ENCODE data around the gene HOMER1. TPM values are rescaled to one million over a fixed set of nuclear protein-coding genes. Genes with fewer than 3 reads are reported as not detected.

The HOMER1 gene, protein sequence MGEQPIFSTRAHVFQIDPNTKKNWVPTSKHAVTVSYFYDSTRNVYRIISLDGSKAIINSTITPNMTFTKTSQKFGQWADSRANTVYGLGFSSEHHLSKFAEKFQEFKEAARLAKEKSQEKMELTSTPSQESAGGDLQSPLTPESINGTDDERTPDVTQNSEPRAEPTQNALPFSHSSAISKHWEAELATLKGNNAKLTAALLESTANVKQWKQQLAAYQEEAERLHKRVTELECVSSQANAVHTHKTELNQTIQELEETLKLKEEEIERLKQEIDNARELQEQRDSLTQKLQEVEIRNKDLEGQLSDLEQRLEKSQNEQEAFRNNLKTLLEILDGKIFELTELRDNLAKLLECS
- 1.9 TPM for total RNA-seq
- under 1 TPM; 0.02 to 0.44 (median 0.36) TPM for polyA plus RNA-seq

DNA sequence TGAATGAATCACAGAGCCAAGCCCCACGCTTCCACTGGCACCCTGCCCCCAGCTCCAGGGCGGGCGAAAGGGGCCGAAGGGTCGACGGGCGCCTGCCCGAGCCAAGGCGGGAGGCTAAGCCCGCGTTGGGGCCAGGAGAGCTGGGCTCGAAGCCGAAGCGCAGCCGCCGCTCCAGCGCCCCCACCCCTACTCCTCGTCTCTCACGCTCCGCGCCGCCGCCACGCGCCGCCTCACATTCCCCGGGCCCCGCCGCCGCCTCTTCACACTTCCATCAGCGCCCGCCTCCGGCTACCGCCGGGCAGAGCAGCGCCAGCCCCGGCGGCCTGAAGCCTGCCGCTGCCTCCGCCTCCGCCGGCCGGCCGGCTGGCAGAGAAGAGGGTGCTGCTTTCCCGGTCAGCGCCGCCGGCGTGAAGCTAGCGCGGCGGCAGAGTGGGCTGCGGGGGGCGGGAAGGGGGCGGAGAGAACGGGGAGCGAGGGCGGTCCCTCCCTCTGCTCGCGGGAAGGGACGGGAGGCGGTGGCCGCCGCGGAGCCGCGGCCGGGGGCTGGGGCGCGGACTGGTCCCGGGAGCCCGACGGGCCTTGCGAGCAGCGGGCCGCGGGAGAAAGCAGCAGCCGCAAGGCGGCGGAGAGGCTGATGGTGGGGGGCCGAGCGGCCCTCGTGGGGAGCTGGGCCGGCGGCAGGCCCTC is at the start of gene HOMER1:
TSS of gene HOMER1 (minus strand) at position 431 of the 687 bp plus-strand sequence. CDS start 1,360 bp downstream, outside the sequence.
- DNase-seq, result peak; percentile 57 to 75 (median 70)
- Histone ChIP-seq H3K9me3 (ENCODE audit: control insufficient read depth in 2 of 2, low read length in 2 of 2) (no peaks in the 10 kb centered on the region), H3K4me3 (ENCODE audit: low read depth, low read length) (peak within 1 kb of the TSS; percentile 72), H3K27me3 (ENCODE audit: control insufficient read depth, insufficient read depth, low read length) (peaks cover 32% of the 10 kb centered on the region), H3K4me1 (ENCODE audit: control insufficient read depth, insufficient read depth, low read length, poor library complexity, severe bottlenecking) (peaks cover 24% of the 10 kb centered on the region), H3K36me3 (ENCODE audit: control insufficient read depth, insufficient read depth, low read length) (no peaks in the 10 kb centered on the region), H3K27ac (ENCODE audit: insufficient read depth, low read length, poor library complexity, severe bottlenecking) (peak within 1 kb of the TSS; percentile 84)
- H3K27ac Mint-ChIP-seq, result peak within 1 kb of the TSS; percentile 87 to 99 (median 97)
- peaks cover 77% of the 10 kb centered on the region for H3K27me3 Mint-ChIP-seq
- ATAC-seq (ENCODE audit: low read depth in 2 of 2), result peak; percentile 56 to 65
- peaks cover 0 to 7% (median 0%) of the 10 kb centered on the region in 7 donors for H3K9me3 Mint-ChIP-seq
- H3K36me3 Mint-ChIP-seq, result no peaks in the 10 kb centered on the region
- peaks cover 13 to 32% (median 18%) of the 10 kb centered on the region in 4 donors for H3K4me1 Mint-ChIP-seq
- peak within 1 kb of the TSS; percentile 91 to 99 (median 96) for H3K4me3 Mint-ChIP-seq

- Mint-ChIP-seq H3K9me3 (no peaks in the 10 kb centered on the region), H3K36me3 (no peaks in the 10 kb centered on the region)
These were observed 49.3 kb upstream of the HOMER1 start for GRCh38 chr5:79563247-79563590.

GRCh38 chr5:79562351-79563246 is 48.7 kb upstream of the HOMER1 start:
- peaks cover 7% of the 10 kb centered on the region for H3K27me3 Mint-ChIP-seq
- H3K4me3 Mint-ChIP-seq, result no peak overlapping the region
- no peaks in the 10 kb centered on the region for H3K9me3 ChIP-seq (ENCODE audit: control insufficient read depth in 2 of 2, low read length in 2 of 2)
- no peak overlapping the region for H3K27ac ChIP-seq (ENCODE audit: insufficient read depth, low read length, poor library complexity, severe bottlenecking)
- H3K36me3 ChIP-seq (ENCODE audit: control insufficient read depth, insufficient read depth, low read length), result no peaks in the 10 kb centered on the region
- H3K36me3 Mint-ChIP-seq, result no peaks in the 10 kb centered on the region
- H3K27me3 ChIP-seq (ENCODE audit: control insufficient read depth, insufficient read depth, low read length), result no peaks in the 10 kb centered on the region
- ATAC-seq (ENCODE audit: low read depth in 2 of 2), result no peak
- H3K4me3 ChIP-seq (ENCODE audit: low read depth, low read length), result no peak overlapping the region
- peaks cover 0 to 8% (median under 1%) of the 10 kb centered on the region in 4 donors for H3K4me1 Mint-ChIP-seq
- peaks cover 2% of the 10 kb centered on the region for H3K4me1 ChIP-seq (ENCODE audit: control insufficient read depth, insufficient read depth, low read length, poor library complexity, severe bottlenecking)
- DNase-seq, result no peak
- no peak overlapping the region for H3K27ac Mint-ChIP-seq
- H3K9me3 Mint-ChIP-seq, result no peaks in the 10 kb centered on the region

More at GRCh38 chr5:79563247-79563590, 49.3 kb upstream of the HOMER1 start:
- ATAC-seq (ENCODE audit: low read depth in 2 of 2), result no peak
- no peaks in the 10 kb centered on the region for H3K27me3 ChIP-seq (ENCODE audit: control insufficient read depth, insufficient read depth, low read length)
- peaks cover 2% of the 10 kb centered on the region for H3K4me1 ChIP-seq (ENCODE audit: control insufficient read depth, insufficient read depth, low read length, poor library complexity, severe bottlenecking)
- no peak overlapping the region for H3K4me3 ChIP-seq (ENCODE audit: low read depth, low read length)
- no peak for DNase-seq
- Mint-ChIP-seq H3K27me3 (peaks cover 12% of the 10 kb centered on the region), H3K4me1 (peaks cover 0 to 8% (median under 1%) of the 10 kb centered on the region in 4 donors), H3K4me3 (no peak overlapping the region), H3K27ac (no peak overlapping the region)
- no peak overlapping the region for H3K27ac ChIP-seq (ENCODE audit: insufficient read depth, low read length, poor library complexity, severe bottlenecking)
- no peaks in the 10 kb centered on the region for H3K36me3 ChIP-seq (ENCODE audit: control insufficient read depth, insufficient read depth, low read length)
- no peaks in the 10 kb centered on the region for H3K9me3 ChIP-seq (ENCODE audit: control insufficient read depth in 2 of 2, low read length in 2 of 2)

- no peaks in the 10 kb centered on the region for H3K36me3 ChIP-seq (ENCODE audit: control insufficient read depth, insufficient read depth, low read length)
- H3K4me3 ChIP-seq (ENCODE audit: low read depth, low read length), result no peak overlapping the region
- H3K9me3 ChIP-seq (ENCODE audit: control insufficient read depth in 2 of 2, low read length in 2 of 2), result no peaks in the 10 kb centered on the region
- H3K27me3 Mint-ChIP-seq, result peaks cover 11% of the 10 kb centered on the region
- H3K27ac Mint-ChIP-seq, result no peak overlapping the region
- H3K27ac ChIP-seq (ENCODE audit: insufficient read depth, low read length, poor library complexity, severe bottlenecking), result no peak overlapping the region
- ATAC-seq (ENCODE audit: low read depth in 2 of 2), result no peak
- DNase-seq, result peak in 1 of 3 donors; percentile 30
- no peaks in the 10 kb centered on the region for H3K9me3 Mint-ChIP-seq
- H3K36me3 Mint-ChIP-seq, result no peaks in the 10 kb centered on the region
- peaks cover 0 to 8% (median under 1%) of the 10 kb centered on the region in 4 donors for H3K4me1 Mint-ChIP-seq
- no peak overlapping the region for H3K4me3 Mint-ChIP-seq
- no peaks in the 10 kb centered on the region for H3K27me3 ChIP-seq (ENCODE audit: control insufficient read depth, insufficient read depth, low read length)
- peaks cover 2% of the 10 kb centered on the region for H3K4me1 ChIP-seq (ENCODE audit: control insufficient read depth, insufficient read depth, low read length, poor library complexity, severe bottlenecking)
These were observed 47.6 kb upstream of the HOMER1 start for GRCh38 chr5:79561525-79561893.

DNA sequence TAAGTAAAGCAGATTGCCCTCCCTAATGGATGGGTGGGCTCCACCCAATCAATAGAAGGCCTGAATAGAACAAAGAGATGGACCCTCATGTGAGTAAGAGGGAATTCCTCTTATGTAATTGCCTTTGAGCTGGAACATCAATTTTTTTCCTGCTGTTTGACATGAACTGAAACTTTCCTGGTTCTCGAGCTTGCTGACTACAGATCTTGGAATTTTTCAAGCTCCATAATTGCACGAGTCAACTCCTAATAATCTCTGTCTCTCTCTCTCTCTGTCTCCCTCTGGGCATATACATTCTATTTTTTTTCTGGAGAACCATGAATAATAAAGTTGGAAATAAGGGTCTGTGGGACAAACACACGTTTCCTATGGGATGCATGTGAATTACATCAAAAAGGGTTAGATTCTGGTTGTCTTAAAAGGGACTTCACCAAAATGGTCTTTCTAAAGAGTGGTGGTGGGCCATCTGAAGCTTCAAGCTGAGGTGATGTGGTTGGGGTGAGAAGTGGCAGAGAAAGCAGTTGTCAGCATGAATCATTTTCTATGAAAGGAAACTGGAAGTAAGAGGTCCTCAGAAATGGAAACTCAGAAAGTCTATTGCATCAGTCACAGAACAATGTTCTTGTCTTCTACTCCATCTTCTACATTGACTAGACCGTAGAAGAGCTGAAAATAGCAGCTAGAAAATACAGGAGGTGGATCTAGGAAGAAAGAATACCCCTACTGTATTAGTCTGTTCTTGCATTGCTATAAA is 47.0 kb upstream of the HOMER1 start:
- Mint-ChIP-seq H3K4me1 (peaks cover 0 to 8% (median under 1%) of the 10 kb centered on the region in 4 donors), H3K4me3 (no peak overlapping the region), H3K9me3 (no peaks in the 10 kb centered on the region), H3K27ac (no peak overlapping the region), H3K36me3 (no peaks in the 10 kb centered on the region), H3K27me3 (peaks cover 11% of the 10 kb centered on the region)
- ATAC-seq (ENCODE audit: low read depth in 2 of 2) (no peak), DNase-seq (peak in 1 of 3 donors; percentile 41)
- H3K4me3 ChIP-seq (ENCODE audit: low read depth, low read length), result no peak overlapping the region
- H3K27me3 ChIP-seq (ENCODE audit: control insufficient read depth, insufficient read depth, low read length), result no peaks in the 10 kb centered on the region
- peaks cover 2% of the 10 kb centered on the region for H3K4me1 ChIP-seq (ENCODE audit: control insufficient read depth, insufficient read depth, low read length, poor library complexity, severe bottlenecking)
- H3K9me3 ChIP-seq (ENCODE audit: control insufficient read depth in 2 of 2, low read length in 2 of 2), result no peaks in the 10 kb centered on the region
- no peak overlapping the region for H3K27ac ChIP-seq (ENCODE audit: insufficient read depth, low read length, poor library complexity, severe bottlenecking)
- no peaks in the 10 kb centered on the region for H3K36me3 ChIP-seq (ENCODE audit: control insufficient read depth, insufficient read depth, low read length)

DNA sequence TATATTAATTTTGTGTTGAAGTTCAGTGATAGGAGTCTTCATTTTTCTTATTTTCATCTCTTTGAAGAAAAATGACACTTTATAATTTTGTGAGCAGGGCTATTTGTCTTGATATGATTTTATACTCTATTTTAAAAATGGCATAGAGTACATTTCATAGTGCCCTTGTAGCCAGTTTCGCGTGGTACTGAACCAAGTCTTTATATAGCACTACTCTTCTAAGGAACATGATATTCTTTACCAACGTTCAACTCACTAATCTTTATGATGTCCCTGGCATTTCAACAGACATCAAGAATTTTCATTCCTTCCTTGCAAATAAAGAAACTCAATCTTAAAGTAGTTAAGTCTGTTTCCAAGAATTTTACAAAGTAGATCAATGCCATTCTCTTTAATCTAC is 41.5 kb upstream of the HOMER1 start:
- H3K36me3 Mint-ChIP-seq, result no peaks in the 10 kb centered on the region
- Histone ChIP-seq H3K9me3 (ENCODE audit: control insufficient read depth in 2 of 2, low read length in 2 of 2) (no peaks in the 10 kb centered on the region), H3K4me3 (ENCODE audit: low read depth, low read length) (no peak overlapping the region), H3K27me3 (ENCODE audit: control insufficient read depth, insufficient read depth, low read length) (no peaks in the 10 kb centered on the region), H3K36me3 (ENCODE audit: control insufficient read depth, insufficient read depth, low read length) (no peaks in the 10 kb centered on the region), H3K27ac (ENCODE audit: insufficient read depth, low read length, poor library complexity, severe bottlenecking) (no peak overlapping the region), H3K4me1 (ENCODE audit: control insufficient read depth, insufficient read depth, low read length, poor library complexity, severe bottlenecking) (no peaks in the 10 kb centered on the region)
- no peak for DNase-seq
- peaks cover 0 to 2% (median 0%) of the 10 kb centered on the region in 7 donors for H3K9me3 Mint-ChIP-seq
- H3K4me1 Mint-ChIP-seq, result peaks cover 0 to 8% (median 0%) of the 10 kb centered on the region in 4 donors
- H3K27ac Mint-ChIP-seq, result no peak overlapping the region
- no peak for ATAC-seq (ENCODE audit: low read depth in 2 of 2)
- no peak overlapping the region for H3K4me3 Mint-ChIP-seq
- H3K27me3 Mint-ChIP-seq, result peaks cover 16% of the 10 kb centered on the region

GRCh38 chr5:79552984-79553383 is 39.0 kb upstream of the HOMER1 start:
- Histone ChIP-seq H3K36me3 (ENCODE audit: control insufficient read depth, insufficient read depth, low read length) (no peaks in the 10 kb centered on the region), H3K4me1 (ENCODE audit: control insufficient read depth, insufficient read depth, low read length, poor library complexity, severe bottlenecking) (no peaks in the 10 kb centered on the region), H3K27ac (ENCODE audit: insufficient read depth, low read length, poor library complexity, severe bottlenecking) (no peak overlapping the region), H3K9me3 (ENCODE audit: control insufficient read depth in 2 of 2, low read length in 2 of 2) (no peaks in the 10 kb centered on the region), H3K27me3 (ENCODE audit: control insufficient read depth, insufficient read depth, low read length) (no peaks in the 10 kb centered on the region), H3K4me3 (ENCODE audit: low read depth, low read length) (no peak overlapping the region)
- no peak overlapping the region for H3K4me3 Mint-ChIP-seq
- peaks cover 0 to 8% (median 0%) of the 10 kb centered on the region in 4 donors for H3K4me1 Mint-ChIP-seq
- ATAC-seq (ENCODE audit: low read depth in 2 of 2), result no peak
- DNase-seq, result peak in 1 of 3 donors; percentile 26
- H3K27ac Mint-ChIP-seq, result peak overlapping the region in 1 of 3 donors; percentile 15
- peaks cover 0 to 2% (median 0%) of the 10 kb centered on the region in 7 donors for H3K9me3 Mint-ChIP-seq
- H3K27me3 Mint-ChIP-seq, result peaks cover 16% of the 10 kb centered on the region
- no peaks in the 10 kb centered on the region for H3K36me3 Mint-ChIP-seq
